Effector CD4-positive, alpha-beta T cell (primary cell): ENCODE results near the gene NUDT2.
"Not testable (repeated sequence)": the region's sequence is repeated elsewhere in the genome, so short reads cannot be mapped to it uniquely, and the experiment has no call there.

Source experiments
- DNase-seq: peaks from one replicate; pipeline ENCODE4 v3.0.0-alpha.2; 2020

NUDT2 gene

DNA sequence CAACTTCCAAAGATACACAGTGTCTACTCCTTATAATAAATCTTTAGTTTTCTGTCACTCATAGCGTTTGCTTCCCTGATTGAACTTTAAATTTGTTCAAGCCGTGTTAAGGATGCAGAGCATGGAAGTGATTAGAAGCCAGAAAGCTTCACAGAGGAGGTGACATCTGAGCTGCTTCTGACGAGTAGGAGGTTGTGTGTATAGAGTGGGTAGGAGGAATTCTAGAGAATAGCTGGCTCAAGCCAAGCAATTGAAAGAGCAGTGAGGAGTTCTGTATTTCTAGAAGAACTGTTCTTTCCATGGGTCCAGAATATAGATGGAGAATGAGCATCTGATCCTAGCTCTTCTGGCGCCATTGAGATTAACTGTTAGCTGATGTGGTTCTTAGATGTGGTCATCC is 6.0 kb downstream of the NUDT2 start:
- DNase-seq, result no peak

DNA sequence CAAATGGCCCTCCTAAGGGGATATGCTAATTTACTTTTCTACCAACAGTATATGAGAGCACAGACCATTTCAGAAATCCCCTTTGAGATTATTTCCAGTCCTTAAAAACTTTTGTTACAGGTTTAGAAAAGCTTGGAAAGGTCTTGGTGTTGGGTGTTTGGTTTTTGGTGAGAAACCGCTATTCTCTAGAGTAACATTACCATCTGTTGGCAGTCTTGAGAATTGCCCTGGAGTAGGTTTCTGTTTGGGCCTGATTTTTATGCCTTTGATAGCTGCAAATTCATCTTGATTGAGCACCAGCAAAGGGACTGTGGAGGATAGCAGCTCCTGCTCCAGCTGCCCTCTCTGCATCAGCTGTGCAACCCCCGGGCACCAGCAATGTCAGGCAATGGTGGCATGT is 8.0 kb downstream of the NUDT2 start:
- no peak for DNase-seq

DNA sequence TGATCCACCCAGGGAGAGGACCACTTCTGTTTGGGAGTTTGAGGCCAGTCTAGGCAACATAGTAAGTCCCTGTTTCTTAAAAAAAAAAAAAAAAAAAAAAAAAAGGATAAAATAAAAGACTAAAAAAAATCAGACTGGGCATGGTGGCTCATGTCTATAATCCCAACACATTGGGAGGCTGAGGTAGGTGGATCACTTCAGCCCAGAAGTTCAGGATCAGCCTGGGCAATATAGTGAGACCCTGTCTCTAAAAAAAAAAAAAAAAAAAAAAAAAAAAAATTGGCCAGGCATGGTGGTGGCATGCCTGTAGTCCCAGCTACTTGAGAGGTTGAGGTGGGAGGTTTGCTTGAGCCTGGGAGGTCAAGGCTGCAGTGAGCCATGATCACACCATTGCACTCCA is 8.7 kb downstream of the NUDT2 start:
- not testable (repeated sequence) for DNase-seq

DNA sequence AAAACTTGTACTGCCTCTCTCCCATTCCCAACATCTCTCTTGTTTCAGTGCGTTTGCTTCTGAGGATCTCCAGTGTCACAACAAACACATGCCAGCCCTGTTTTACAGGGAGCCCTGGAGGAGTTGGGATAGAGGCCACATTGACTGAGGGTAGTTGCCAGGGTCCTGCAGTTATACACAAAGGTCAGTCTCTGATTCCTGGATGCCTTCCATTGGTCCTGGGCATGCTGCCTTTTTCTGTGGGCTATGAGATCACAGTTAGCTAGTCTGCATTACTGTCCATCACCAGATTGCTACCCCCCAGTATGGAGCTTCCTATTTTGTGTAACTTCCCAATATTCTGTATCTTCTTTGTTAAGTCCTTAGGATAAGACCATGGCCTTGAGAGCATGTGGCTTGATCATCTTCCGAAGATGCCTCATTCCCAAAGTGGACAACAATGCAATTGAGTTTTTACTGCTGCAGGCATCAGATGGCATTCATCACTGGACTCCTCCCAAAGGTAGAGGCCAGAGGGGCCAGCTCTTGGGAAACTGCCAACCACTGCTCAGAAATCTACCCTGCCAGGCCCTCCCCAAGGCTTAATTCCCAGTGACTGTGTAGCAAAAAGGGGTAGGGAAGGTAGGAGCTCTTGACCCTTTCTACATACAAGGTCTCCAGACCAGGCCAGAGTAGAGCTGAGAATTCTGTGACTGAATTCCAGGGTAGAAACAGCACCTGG is 9.5 kb downstream of the NUDT2 start:
- DNase-seq, result no peak

- DNase-seq, result no peak
Measured at GRCh38 chr9:34341659-34342295, 12.4 kb downstream of the NUDT2 start.

- no peak for DNase-seq
Measured at GRCh38 chr9:34343090-34343489, 13.7 kb downstream of the NUDT2 start.

GRCh38 chr9:34343605-34344004 is 14.2 kb downstream of the NUDT2 start:
- no peak for DNase-seq

DNA sequence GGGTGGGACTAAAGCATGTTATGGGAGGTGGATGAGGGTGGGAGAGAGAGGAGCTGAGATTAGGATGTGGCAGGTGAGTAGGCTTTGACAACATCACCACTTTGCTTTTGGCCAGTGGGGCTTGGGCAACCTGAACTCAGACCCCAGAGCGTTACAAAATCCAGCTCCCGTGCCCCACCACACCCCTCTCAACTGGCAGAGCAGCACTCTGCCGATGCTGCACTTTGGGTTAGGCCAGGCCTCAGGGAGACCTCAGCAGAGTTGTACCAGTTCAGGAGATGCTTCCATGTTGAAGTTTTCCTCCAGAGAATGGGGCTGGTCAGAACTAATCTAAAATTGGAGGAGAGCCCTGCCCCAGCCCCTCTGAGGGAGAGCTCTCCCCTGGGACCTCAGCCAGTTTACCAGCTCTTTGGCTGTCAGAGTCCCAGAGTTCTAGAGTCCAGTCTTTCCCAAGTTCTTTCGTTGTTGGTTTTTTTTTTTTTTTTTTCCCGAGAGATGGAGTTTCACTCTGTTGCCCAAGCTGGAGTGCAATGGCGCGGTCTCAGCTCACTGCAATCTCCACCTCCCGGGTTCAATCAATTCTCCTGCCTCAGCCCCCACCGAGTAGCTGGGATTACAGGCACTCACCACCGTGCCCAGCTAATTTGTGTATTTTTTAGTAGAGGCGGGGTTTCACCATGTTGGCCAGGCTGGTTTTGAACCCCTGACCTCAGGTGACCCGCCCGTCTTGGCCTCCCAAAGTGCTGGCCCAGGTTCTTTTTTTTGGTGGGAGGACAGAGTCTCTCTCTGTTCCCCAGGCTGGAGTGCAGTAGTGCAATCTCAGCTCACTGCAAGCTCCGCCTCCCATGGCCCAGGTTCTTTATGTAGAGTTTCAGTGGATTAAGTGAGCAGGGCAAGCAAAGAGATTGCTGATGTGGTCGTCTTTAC is 17.8 kb downstream of the NUDT2 start:
- DNase-seq, result no peak

GRCh38 chr9:34347800-34348158 is 18.4 kb downstream of the NUDT2 start:
- no peak for DNase-seq

GRCh38 chr9:34349324-34349723 is 20.0 kb downstream of the NUDT2 start:
- no peak for DNase-seq

DNA sequence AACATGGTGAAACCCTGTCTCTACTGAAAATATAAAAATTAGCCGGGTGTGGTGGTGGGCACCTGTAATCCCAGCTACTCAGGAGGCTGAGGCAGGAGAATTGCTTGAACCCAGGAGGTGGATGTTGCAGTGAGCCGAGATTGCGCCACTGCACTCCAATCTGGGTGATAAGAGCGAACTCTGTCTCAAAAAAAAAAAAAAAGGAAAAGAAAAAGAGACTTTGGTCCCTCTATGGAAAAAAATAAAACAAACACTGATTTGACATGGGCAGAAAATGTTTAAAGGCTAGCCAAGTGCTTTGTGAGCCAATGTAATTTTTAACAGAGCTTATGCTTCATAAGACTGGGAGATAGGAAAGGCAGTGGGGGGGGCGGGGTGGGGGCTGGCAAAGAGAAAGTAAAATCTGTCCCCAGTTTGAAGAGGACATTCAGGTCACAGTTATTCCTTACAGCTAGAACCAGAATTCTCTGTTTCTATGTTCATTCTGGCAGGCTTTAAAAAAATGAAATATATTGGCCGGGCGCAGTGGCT is 22.8 kb downstream of the NUDT2 start:
- not testable (repeated sequence) for DNase-seq

DNA sequence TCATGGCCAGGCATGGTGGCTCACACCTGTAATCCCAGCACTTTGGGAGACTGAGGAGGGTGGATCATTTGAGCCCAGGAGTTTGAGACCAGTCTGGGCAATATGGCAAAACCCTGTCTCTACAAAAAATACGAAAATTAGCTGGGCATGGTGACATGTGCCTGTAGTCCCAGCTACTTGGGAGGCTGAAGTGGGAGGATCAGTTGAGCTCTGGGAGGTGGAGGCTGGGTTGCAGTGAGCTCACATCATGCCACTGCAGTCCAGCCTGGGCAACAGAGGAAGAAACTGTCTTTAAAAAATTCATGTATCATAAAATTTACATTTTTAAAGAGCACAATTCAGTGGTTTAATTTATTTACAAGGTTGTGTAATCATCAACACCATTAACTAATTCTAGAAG is 23.6 kb downstream of the NUDT2 start:
- DNase-seq, result not testable (repeated sequence)

DNA sequence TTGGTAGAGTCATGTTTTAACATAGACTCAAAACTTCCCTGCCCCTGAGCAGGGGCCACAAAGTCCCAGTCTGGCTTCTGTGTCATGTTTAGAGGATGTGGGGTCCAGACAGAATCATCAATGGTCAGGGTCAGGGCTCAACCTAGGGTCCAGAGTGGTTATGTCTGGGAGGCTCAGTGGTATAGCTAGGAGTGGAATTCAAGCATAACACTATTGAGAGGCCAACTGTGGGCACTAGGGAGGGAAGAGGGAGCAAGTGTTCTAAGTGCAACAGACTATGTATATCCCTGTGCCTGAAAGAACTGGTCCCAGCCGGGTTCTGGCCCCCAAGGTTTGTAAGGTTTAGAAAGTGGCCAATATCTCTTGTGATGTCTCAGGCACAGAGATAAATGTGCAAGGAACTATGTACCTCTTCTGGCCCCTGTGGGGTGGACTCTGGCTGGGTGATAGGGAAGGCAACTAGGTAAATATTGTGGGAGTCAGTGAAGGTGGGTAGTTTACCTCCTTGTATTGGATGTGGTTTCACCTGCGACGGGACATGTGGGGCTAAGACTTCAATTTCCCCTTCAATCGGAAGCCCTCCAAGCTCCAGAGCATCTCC is 33.3 kb downstream of the NUDT2 start:
- DNase-seq, result no peak

DNA sequence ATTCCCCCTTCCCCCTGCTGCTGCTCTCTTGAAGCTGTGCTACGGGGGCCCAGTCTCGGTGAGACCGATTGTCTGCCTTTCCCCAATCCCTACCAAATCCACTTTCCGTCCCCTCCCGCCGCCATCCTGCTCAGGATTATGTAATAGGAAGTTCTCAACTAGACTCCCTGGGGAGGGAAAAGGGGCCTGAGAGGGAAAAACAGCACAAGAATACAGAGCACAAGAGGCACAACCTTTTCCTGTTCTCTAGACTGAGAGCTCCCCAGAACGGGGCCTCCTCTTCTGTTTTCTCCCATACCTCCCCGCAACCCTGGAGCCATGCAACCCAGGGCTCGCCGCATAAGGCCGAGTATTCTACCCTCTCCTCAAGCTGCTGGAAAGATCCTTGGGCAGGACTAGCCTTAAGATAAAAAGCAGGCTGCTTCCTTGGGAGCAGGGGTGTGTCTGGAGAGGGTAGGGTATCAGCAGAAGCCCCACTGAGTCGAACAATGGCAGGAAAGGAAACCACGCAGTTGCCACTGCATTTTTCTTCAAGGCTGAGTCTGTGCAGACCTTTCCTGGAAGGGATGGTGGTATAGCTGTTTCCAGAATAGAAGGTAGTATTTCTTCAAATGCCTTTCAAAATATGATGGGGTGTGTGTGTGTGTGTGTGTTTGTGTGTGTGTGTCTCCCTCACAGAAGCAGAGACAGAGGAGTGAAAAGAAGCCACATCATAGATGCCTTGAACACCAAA is 34.4 kb downstream of the NUDT2 start:
- DNase-seq, result no peak

GRCh38 chr9:34365282-34365681 is 35.9 kb downstream of the NUDT2 start:
- DNase-seq, result no peak

GRCh38 chr9:34366365-34366764 is 37.0 kb downstream of the NUDT2 start:
- DNase-seq, result no peak

DNA sequence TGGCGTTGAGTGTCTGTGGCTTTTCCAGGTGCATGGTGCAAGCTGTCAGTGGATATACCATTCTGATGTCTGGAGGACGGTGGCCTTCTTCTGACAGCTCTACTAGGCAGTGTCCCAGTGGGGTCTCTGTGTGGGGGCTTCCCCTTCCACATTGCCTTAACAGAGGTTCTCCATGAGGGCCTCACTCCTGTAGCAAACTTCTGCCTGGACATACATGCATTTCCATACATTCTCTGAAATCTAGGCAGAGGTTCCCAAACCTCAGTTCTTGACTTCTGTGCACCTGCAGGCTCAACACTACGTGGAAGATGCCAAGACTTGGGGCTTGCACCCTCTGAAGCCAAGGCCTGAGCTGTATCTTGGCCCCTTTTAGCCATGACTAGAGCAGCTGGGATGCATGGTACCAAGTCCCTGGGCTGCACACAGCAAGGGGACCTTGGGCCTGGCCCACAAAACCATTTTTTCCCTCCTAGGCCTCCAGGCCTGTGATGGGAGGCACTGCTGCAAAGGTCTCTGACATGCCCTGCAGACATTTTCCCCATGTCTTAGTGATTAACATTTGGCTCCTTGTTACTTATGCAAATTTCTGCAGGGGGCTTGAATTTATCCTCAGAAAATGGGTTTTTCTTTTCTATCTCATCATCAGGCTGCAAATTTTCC is 38.5 kb downstream of the NUDT2 start:
- not testable (repeated sequence) for DNase-seq

GRCh38 chr9:34368796-34369195 is 39.4 kb downstream of the NUDT2 start:
- not testable (repeated sequence) for DNase-seq

GRCh38 chr9:34369636-34370035 is 40.3 kb downstream of the NUDT2 start:
- no peak for DNase-seq

DNA sequence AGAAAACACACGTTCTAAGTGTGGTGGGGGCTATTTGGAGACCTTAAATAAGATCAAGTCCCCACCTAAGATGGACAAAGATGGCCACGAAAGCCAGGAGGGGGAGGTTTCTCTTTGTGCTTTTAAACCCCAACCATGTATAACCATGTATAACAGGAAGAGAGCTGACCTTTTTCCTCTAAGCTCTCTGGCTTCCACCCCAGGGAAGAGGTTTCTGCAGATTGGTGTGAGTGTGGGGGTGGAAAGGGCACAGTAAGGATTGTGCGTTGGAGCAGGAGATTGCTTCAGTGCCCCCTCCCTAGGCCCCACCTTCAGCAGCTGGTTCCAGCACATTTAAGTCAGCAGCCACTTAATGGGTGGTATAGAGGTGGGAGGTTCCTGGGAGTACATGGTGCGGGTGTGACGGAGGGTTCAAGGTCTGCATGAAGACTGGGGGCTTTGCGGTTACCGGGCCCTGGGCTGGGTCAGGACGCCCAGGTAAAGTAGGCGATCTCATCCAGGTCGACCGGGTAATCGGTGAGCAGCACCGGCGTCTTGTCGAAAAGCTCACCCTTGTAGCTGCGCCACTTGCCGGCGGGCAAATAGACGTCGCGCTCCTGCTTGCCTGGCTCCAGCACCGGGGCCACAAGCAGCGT is 41.1 kb downstream of the NUDT2 start:
- DNase-seq, result no peak
